Frontal cortex (tissue), 4 donors: ENCODE results near the gene SEL1L3. TPM values are rescaled to one million over a fixed set of nuclear protein-coding genes. Genes with fewer than 3 reads are reported as not detected.

ENCODE experiments used
- DNase-seq, 2 donors: peaks; one replicate each; pipeline ENCODE4 v3.0.0; 2012; ENCODE audit warnings: low spot score in 2 of 2
- FAIRE-seq: peaks from 2 replicates; lab custom pipeline; 2012; peaks lifted over from hg19 to GRCh38; lab: Jason Lieb, UNC
- total RNA-seq: library from RNA; depleted of rRNA; stranded (reverse); fragments of >200 nt; gene quantifications from one replicate; pipeline ENCODE4 v1.2.3, GENCODE V29; 2014
- donor health status: control.
- donor health status: control.
- donor health status: control.

Gene SEL1L3
- total RNA-seq, 1 donor from 2014 or later = 87.2 TPM

DNA sequence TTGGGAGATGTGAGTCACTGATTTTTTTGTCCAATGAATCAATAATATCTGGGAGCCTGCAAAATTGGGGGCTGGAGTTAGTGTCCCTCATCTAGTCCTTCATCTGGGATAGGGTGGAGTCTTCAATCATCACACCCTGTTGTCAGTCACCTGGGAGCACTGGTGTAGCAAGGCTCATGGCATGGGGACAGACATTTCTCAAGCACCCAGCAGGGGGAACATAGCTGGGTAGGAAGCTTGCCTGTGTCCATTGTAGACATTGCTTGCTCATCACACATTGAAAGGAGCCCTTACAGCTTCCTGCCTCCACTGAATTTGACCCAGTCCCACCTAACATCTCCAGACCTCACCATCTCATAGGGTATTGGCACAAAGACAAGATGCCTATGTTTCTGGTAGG is 61.2 kb downstream of the SEL1L3 start:
- no peak for FAIRE-seq

GRCh38 chr4:25800245-25800644 is 62.5 kb downstream of the SEL1L3 start:
- FAIRE-seq (no peak), DNase-seq (no peak)

More for the DNA sequence above, 61.2 kb downstream of the SEL1L3 start:
- DNase-seq = no peak

GRCh38 chr4:25799522-25799921 is 63.3 kb downstream of the SEL1L3 start:
- FAIRE-seq (no peak), DNase-seq (no peak)

- no peak for DNase-seq
- no peak for FAIRE-seq
These were observed 65.7 kb downstream of the SEL1L3 start for GRCh38 chr4:25797136-25797535.

DNA sequence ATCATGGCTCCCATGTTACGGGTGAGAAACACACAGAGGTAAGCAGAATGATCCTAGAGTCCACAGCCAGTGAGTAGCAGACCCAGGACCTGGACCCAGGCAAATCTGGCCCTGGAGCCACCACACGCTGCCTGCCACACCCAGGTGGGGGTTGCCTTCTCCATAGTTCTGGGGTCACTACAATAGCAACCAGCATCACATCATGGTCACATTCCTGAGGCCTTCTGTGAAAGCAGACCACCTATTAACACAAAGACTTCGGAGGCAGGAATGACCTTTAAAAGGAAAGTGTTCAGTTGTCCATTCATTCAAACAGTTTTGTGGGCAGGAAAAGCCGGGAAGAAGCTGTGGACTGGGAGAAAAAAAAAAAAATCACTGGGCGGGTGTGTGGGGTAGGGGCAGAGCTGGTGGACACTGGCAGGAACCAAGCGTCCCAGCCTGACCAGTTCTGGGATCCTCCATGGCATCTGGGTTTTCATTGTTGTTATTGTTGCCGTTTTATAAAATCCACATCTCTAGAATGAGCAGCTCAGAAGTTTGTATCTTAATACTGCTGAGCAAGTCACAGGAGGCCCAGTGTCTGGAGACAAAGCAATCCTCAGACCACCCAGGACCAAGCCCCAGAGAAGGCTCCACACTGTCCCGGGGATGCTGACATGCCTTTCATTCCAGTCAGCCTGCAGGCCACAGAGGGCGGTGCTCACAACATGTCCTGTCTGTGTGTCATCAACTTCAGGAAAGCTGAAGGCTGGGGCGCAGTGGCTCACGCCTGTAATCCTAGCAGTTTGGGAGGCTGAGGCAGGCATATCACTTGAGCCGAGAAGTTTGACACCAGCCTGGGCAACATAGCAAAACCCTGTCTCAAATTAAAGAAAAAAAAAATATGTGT is 67.0 kb downstream of the SEL1L3 start:
- FAIRE-seq = no peak
- no peak for DNase-seq

DNA sequence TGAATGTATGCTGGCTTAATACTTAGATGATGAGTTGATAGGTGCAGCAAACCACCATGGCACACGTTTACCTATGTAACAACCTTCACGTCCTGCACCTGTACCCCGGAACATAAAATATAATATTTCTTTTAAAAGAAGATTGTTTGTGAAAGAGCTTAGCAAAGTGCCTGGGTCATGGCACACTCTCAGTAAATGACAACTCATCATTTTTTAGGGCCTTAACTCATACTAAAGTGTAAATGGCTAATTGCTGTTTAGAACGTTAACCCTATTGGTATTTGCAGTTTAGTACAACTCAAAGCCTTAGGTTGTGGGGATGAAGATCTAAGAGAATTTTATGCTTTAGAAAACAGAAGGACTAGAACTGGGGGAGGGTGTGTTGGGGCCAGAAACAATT is 67.7 kb downstream of the SEL1L3 start:
- DNase-seq (no peak), FAIRE-seq (no peak)

DNA sequence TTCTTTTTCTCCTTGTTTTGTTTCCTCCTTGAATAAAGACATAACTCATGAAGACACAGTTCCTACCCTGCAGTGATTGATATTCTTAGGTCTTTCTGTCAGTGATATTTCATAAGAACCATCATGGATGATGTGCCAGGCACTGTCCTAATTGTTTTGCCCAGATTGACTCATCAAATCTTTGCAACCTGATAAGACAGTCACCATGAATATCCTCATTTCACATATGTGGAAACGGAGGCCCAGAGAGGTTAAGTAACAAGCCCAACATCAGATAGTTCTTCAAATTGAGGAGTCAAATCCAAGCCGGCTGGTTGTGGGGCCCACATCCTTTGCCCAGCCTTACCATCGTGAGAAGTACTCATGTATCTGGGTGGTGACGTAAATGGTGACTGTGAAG is 69.9 kb downstream of the SEL1L3 start:
- FAIRE-seq = no peak

GRCh38 chr4:25792200-25792791 is 70.5 kb downstream of the SEL1L3 start:
- DNase-seq (no peak), FAIRE-seq (no peak)

More for the DNA sequence above, 69.9 kb downstream of the SEL1L3 start:
- DNase-seq = no peak

GRCh38 chr4:25790024-25790423 is 72.8 kb downstream of the SEL1L3 start:
- DNase-seq (no peak), FAIRE-seq (no peak)

- no peak for FAIRE-seq
- DNase-seq = no peak
These were observed 74.0 kb downstream of the SEL1L3 start for GRCh38 chr4:25788703-25789238.

GRCh38 chr4:25786497-25787065 is 76.2 kb downstream of the SEL1L3 start:
- DNase-seq (no peak), FAIRE-seq (no peak)

- DNase-seq = no peak
- FAIRE-seq = no peak
These were observed 78.8 kb downstream of the SEL1L3 start for GRCh38 chr4:25783943-25784342.

DNA sequence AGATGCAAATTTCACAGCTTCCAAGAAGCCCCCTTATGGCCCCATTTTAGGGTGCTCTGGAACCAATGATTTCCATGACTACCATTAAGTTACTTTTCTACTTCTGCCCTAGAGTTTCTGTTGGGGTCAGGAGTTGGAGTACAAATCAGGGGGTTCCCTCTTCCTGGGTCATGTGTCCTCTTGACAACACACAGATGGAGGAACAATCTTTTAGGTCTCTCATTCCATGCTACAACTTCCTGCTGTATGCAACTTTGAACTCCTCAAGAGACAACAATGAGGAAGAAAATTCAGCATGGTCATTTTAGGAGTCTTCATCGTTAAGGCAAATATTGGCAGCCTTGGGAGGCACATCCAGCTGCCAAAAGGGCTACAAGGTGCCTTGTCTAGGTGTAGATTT is 79.7 kb downstream of the SEL1L3 start:
- FAIRE-seq = no peak

DNA sequence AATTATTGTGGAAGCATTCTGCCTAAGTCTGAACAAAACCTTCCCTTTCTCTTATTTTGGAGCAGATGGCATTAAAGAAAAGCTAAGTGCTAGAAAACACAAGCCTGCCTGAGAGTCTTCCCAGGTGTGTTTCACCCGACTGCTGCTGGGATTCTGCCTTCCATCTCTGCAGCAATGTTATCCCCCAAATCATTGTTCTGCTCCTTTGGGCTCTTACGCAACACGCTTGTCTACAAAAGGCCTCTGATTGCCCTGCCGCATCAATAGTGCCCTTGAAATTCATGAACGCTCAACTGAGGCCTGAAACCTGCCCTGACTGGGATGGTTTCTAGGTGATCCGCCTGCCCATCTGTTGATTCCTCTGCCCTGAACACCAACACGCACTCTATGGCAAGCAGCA is 80.3 kb downstream of the SEL1L3 start:
- FAIRE-seq = no peak

More for the DNA sequence above, 79.7 kb downstream of the SEL1L3 start:
- DNase-seq = no peak

DNA sequence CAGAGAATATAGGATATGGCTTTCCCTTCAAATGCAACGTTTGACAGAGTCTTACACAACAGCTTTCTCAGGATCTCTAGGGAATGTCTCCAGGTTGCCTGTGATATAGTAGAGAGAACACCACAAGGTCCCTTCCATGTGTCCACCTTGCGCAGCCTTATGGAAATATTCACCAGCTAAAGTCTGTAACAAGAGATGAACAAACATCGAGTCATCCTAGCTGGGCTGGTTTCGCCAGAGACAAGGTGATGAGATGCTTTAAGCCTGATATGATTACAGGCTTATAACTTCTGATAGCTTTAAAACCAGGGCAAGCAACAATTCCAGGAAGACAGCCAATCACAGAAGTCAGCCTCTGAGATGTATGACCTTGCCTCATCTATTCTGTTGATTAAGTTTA is 83.8 kb downstream of the SEL1L3 start:
- no peak for DNase-seq

More for the DNA sequence above, 80.3 kb downstream of the SEL1L3 start:
- DNase-seq = no peak

DNA sequence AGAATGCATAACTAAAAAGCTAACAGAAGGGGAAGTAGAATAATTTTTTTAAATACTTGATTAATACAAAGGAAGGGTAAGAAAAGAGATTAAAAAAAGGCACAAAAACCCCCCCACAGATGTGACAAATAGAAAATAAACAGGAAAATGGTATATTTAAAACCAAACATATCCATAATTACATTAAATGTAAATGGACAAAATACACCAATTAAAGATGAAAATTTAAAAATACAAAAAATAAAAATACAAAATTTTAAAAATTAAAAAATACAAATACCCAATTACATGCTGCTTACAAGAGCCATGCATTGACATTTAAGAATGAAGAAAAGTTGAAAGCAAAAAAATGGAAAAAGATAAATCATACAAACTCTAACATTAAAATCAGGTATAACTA is 86.0 kb downstream of the SEL1L3 start:
- FAIRE-seq (peak; percentile 60), DNase-seq (no peak)

More for the DNA sequence above, 83.8 kb downstream of the SEL1L3 start:
- FAIRE-seq = no peak

DNA sequence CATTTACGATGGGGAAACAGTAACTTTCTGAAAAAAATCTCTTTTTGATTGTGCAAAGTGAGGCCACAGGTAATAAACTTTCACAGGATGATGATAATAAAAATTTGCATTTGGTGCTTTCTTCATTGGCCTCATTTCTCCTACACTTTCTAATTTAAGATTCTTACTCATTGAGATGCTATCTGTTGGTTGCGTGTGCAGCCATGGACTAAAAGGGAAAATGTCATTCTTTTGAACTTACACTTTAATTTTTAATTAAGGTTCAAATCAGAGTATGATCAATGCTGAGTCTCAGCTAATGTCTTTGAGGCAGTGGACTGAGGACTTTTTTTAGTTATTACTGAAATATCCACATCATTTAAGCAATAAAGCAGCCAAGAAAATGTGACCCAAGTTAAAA is 87.6 kb downstream of the SEL1L3 start:
- no peak for DNase-seq
- FAIRE-seq = no peak

- FAIRE-seq (no peak), DNase-seq (no peak)
These were observed 89.4 kb downstream of the SEL1L3 start for GRCh38 chr4:25773358-25773757.

GRCh38 chr4:25771672-25772071 is 91.1 kb downstream of the SEL1L3 start:
- no peak for DNase-seq
- FAIRE-seq = no peak

DNA sequence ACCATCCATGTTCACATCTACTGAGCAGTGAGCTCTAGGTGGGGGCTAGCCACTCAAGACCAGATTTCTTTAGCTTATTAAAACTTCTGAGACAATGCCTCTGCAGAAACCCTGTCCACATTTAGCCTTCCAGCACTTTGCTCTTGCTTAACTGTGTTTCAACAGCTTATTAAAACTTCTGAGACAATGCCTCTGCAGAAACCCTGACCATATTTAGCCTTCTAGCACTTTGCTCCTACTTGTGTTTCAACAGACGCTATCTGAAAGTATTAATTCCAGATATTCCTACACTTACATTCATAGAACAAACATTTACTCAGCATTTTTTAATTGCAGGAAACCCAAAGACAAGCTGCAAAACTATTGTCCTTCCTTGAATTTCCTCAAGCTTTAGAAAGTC is 91.9 kb downstream of the SEL1L3 start:
- no peak for FAIRE-seq
- DNase-seq = no peak

DNA sequence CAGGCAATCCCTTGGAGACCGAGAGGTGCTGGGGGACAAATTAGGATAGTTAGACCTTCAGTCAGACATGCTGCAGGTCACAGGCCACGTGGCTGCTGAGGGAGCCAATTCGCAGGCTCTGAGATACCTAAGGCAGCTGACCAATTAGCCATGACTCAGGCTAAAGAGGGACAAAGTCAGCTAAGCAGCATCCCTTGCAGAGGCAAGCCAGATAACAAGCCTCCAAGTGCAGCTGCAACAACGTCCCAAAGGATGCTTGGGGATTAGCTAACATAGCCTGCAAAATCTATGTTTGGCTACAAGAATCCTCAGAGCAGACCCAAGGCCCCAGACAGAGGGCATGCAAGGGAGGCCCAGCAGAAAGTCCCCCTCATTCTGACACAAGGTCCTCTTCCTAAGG is 93.5 kb downstream of the SEL1L3 start:
- FAIRE-seq (no peak), DNase-seq (no peak)
